Ovary (tissue), 3 donors: ENCODE results near the gene HPS6.

Experiments used
- CTCF ChIP-seq, 3 donors: fragments of 450-650 bp in 2 of 3; fragments of 200-600 bp in 1 of 3; IDR thresholded peaks; one replicate each; pipeline versions ENCODE4 v1.5.1 to v1.8.0; 2016 to 2022; ENCODE audit warnings: antibody characterized with exemption in 3 of 3, mild to moderate bottlenecking in 1 of 3
- EP300 ChIP-seq: sonication (generic); formaldehyde crosslinking; IDR thresholded peaks from one replicate; pipeline ENCODE4 v1.6.1; 2017; ENCODE audit warnings: antibody characterized with exemption
- POLR2A ChIP-seq: fragments of 450-650 bp; IDR thresholded peaks from one replicate; pipeline ENCODE4 v1.6.1; 2017; ENCODE audit warnings: antibody characterized with exemption, mild to moderate bottlenecking, moderate library complexity
- donor health status: DM: no; HTN: no; CAD: no.

DNA sequence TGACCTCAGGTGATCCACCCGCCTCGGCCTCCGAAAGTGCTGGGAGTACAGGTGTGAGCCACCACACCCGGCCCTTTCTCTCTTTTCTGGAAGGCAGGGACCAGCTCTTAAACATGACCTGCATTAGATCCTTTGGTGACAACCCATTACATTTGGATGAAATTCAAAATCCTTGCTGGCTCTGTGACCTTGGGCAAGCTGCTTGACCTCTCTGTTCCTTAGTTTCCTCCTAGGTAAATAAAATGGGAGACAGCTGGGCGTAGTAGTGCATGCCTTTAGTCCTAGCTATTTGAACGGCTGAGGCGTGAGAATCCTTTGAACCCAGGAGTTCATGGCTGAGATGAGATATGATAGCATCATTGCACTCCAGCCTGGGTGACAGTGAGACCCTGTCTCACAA is 31.3 kb downstream of the HPS6 start:
- no peak for TF ChIP-seq CTCF (IDR thresholded peaks at IDR 0.05)
- TF ChIP-seq POLR2A, result no peak
- no peak for TF ChIP-seq EP300
